Stimulated activated CD8-positive, alpha-beta memory T cell treated with anti-CD3 and anti-CD28 coated beads, Interleukin-4, amount 100 ng/mL, for 4 hours (primary cell): Measurements from ENCODE around the gene TNFAIP8L3.
"Not testable (repeated sequence)": the region's sequence is repeated elsewhere in the genome, so short reads cannot be mapped to it uniquely, and the experiment has no call there.

Experiments used
- DNase-seq, 2 donors: peaks; one replicate each; pipeline ENCODE4 v3.0.0-alpha.2; 2020; ENCODE audit warnings: low read depth in 2 of 2, low spot score in 1 of 2

TNFAIP8L3 gene

DNA sequence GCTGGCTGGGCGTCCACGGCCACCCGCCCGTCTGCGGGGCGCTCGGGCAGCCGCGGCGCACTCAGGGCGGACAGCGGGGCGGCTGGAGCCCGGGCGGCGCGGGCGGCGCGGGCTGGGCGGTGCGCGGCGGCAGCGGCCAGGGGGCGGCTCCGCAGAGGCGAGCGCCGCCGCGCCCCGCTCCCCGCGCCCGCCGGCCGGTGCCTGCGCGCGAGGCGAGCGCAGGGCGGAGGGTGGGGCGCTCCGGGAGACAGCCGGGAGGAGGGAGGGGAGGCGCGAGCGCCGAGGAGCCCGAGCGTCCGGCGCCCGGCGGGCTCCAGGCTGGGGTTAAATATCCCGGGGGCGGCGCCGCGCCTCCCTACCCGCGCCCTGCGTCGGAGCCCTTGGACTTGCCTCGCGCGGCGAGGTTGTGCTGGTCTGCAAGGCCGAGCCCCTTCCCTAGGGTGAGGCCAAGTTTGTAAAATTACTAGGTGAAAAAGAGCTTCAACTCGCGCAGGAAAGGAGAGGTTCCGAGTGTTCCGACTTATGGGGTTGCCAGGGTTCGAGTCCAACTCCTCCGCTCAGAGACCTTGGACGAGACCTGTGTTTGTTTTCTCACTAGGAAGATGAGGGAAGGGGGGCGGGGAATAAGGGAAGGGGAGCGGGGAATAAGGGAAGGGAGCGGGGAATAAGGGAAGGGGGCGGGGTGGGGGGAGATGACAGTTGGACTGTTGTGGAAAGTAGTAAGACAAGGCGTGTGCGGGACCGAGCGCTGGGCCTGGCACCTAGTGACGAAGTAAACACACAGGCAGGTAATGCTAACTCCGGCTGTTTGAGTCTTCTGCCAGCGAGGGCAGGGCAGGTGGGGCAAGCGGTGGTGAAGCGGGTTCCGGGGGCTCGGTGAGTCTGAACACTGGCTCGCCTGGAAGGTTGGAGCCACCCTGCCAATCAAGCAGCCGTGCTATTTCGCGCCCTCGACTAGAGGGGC is at the start of gene TNFAIP8L3:
TNFAIP8L3 (minus strand) TSS at position 301 of the 964 bp plus-strand sequence. CDS start 311 bp downstream, outside the sequence.
- DNase-seq = no peak

DNA sequence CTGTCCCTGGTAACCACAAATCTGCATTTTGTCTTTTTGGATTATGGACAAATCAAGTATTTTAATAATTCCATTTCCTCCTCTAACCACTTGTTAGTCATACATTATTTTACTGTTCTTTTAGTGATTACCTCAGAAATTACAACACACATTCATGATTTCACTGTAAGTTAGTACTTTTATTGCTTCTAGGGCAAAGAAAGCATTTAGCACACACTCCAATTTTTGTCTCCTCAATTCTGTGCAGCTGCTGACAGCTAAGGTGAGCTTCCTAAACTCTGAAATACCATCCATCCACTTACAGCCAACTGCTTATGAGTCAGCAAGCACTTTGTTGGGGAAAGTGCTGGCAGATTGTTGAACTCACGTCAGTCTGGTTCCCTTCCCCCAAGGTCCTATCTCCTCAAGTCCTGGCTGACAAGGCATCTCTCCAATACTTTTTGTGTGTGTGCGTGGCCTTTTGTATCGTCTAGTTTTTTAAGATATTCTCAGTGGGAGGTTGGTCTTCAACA is 49.4 kb upstream of the TNFAIP8L3 start:
- no peak for DNase-seq

DNA sequence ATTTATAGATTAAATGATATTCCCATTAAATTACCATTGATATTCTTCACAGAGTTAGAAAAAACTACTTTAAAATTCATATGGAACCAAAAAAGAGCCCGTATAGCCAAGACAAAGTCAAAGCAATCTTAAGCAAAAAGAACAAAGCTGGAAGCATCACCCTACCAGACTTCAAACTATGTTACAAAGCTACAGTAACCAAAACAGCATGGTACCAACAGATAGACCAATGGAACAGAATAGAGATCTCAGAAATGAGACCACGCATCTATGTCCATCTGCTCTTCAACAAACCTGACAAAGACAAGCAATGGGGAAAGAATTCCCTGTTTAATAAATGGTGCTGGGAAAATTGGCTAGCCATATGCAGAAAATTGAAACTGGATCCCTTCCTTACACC is 45.6 kb upstream of the TNFAIP8L3 start:
- DNase-seq = not testable (repeated sequence)

DNA sequence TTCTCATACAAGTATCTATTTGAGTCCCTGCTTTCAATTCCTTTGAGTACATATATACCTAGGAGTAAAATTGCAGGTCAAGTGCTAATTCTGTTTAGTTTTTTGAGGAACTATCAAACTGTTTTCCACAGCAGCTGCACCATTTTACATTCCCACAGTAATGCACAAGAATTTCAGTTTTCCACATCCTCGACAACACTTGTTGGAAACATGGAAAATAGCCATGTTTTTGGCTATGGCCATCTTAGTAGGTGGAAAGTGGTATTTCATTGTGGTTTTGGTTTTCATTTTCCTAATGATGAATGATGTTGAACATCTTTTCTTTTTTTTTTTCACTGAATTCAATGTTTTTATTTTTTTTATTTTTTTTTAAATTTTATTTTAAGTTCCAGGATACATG is 44.4 kb upstream of the TNFAIP8L3 start:
- no peak for DNase-seq

DNA sequence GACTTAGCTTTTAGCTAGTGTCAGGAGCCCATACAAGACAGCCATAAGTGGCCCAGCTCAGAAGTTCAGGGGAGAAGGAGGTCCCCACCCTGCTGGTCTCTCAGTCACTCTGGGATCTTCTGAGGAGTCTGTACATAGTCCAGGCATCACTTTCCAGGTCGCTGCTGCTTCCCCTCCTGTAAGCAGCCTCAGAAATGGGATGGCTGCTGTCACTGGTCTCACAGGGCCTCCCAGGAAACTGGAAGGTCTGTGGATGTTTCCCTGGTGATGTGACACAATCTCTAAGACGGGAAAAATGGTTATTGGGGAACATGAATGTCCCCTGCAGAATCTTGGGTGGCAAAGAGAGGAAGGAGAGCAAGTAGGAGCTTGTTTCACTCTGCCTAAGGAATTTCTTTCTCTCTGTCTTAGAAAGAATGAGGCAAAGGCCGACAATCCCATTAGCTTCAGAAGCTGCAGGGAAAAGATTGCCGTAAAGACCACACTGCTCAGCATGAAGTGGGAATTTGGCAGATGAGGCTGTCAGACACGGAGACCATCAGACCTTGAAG is 43.2 kb upstream of the TNFAIP8L3 start:
- DNase-seq = no peak

DNA sequence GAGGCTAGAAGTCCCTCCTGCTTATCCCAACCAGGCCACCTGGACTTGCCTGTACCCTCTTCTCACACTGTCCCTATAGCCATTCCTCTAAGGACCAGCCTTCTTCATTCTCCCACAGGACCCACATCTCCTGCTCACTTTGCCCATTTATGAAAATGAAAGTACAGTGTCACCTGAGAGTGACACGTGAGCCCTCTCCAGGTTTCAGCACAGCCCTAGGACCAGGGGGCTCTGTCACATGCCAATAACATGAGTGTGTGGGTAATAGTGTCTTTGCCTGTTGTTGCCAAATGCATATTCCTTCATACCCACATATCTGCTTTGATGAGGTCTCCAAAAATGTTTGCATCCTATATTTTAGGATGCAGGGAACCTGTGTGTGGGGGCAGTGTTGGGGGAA is 42.3 kb upstream of the TNFAIP8L3 start:
- no peak for DNase-seq

DNA sequence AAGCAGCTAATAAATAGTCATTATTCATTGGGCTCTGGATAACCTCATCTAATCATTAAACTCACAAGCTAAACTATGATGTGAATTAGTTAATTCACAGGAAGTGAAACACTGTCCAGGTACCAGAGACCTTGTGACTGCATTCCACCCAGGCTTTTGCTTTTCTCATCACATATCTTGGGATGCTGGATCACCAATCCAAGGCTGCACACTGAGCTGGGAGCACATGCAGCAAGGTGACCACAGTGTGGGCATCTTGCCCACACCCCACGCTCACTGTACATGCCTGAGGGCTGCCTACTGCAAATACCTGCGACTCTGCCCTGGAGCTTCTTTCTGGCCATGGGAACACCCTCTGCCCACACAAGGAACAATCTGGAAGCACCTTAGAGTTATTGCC is 40.6 kb upstream of the TNFAIP8L3 start:
- no peak for DNase-seq

DNA sequence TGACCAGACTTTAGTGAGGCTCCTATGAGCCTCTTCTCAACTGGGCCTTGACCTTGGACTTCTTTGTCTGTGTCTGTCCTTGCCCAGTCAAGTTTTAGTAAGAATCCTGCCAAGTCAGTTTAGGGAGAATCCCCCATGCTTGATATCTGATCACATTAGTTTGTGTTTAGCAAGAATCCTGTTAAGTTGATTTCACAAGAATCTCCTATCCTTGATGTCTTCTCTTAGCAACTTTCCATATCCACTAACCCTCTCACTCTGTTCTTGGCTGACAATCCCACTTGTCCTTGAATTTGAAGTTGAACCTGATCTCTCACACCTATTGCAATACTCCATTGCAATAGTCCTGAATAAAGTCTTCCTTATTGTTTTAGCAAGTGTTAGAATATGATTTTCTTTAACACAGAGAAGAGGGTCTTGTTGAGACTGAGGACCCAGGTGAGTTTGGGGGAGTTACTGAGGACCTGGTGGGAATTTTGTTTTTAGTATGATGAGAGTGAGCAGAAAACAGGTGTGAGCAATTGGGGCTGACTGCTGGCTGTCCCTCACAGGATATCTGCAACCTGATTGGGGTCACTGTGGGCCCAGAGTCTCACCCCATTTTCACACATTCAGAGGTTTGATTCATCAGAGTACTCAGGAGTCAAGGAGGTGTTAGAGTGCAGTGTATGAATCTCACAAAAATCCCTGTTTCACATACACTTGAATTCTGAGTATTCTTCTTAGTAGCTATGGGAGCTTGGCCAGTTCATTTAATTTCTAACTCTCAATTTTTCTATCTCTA is 39.9 kb upstream of the TNFAIP8L3 start:
- DNase-seq = no peak

DNA sequence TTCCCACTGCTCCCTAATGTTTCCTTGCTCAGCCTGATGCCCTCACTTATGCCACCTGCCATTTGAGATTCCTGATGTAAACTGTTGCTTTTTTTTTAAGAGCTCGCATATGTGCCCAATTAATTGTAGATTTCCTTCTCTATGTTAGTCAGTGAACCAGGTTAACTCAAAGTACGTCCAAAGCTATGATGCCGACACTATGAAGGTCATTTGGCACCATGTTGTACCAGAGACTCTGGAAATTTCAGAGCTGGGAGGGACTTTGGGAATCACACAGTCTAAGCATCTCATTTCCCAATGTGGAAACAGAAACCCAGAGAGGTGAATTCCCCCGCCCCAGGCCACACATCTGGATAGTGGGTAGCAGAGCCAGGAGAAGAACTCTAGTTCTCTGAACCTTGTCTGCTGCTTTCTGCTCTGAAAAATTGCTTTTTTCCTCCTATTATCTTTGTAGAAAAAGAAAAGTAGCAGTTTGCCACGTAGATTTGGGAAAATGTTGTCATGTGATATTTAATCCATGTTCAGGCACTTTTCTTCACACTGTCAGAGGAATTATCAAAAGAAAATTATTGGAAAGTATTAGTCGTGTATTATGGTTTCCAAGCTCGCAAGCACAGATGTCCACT is 38.5 kb upstream of the TNFAIP8L3 start:
- DNase-seq = no peak

DNA sequence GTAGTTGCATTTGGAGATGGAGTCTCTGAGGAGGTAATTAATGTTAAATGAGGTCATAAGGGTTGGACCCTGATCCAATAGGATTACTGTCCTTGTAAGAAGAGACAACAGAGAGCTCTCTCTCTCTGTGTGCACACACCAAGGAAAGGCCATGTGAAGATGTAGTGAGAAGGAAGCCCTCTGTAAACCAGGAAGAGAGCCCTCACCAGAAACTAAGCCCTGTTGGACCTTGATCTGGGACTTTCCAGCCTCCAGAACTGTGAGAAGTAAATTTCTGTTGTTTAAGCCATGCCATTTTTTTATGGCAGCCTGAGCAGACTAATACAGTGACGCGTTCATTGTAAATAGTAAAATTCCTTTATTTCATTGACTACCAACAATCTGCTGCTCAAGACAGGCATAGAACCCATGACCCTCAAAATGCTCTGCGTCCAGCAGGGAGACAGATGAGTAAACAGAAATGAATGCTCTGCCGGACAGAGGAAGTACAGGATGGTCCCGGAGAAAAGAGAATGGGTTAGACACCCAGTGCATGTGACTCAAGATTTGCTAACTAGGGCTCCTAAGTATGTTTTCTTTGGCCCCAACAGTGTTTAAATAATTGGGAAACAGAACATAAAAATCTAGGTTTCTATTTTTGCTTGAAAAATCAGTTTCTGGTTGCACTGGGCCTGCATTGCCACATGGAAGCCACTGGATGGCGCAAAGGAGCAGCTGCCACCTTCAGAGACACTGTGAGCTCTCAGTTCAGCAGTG is 37.9 kb upstream of the TNFAIP8L3 start:
- DNase-seq = no peak

DNA sequence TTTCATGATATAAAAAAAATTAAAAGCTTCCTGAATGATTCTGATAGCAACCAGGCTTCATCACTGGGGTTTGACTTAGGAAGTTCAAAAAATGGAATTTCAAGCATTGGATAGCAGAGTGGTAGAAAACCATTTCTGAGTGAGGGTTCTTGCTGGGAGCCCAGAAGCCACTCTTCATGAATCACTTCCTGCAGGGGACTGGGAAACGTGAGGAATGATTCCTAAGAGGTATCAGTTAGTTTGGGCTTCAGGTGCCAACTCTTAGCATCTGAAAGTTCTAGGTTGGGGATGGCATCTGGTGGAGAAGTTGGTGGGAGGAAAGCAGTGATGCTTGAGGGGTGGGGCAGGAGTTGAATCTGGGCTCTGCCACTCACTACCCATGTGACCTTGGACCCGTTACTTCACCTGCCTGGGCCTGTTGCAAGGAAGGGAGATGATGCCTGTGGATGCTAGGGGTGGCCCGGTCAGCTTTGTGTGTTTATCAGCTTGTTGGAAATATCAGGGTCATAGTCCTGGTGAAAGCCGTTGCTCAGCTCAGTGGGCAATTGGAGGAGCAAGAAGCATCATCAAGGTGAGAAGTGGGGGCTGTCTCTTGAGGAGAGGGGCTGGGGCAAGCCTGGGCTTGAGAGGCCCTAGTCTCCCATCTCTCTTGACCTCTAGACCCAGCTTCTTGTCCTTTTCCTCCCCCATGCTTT is 37.0 kb upstream of the TNFAIP8L3 start:
- no peak for DNase-seq

DNA sequence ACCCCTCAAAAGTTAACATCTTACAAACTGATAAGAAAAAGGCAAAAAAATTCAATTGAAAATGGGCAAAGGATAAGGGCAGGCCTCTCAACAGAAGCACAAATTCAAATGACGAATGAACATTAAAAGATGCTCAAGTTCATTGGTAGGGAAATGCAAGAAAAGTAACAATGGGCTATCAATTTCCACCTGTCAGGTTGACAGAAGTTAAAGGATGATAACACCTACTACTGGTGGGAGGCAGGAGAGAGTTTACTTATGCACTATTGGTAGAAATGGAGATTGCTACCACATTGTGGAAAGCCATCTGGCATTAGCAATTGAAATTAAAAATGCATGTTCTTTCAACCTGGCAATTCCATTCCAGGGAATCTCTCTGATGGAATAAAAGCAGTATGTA is 35.6 kb upstream of the TNFAIP8L3 start:
- no peak for DNase-seq

DNA sequence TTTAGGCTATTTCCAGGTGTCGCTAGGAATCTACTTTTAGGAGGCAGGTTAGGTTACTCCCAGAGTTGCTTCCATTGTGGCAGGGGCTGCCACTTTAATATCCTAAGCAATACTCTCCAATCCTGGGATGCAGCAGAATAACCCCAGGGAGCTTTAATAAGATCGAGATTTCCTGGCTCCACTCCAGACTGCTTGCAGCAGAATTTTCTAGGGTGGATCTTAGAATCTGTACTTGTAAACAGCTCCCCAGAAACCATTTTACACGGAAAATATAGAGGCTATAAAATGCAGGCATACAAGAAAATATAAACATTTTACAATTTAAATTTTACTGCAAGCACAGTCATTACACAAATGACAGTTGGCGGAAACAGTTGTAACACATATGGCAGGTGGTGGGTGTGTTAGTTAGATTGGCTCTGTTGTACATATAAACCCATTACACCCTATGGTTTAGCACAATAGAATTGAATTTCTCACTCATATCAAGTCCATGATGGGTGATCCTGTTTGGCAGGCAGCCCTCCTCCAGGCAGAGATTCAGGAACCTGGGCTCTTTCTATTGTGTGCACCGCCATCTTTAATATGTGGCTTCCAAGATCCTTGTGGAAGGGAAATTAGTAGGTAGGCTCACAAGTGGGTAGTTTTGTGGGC is 35.0 kb upstream of the TNFAIP8L3 start:
- no peak for DNase-seq

DNA sequence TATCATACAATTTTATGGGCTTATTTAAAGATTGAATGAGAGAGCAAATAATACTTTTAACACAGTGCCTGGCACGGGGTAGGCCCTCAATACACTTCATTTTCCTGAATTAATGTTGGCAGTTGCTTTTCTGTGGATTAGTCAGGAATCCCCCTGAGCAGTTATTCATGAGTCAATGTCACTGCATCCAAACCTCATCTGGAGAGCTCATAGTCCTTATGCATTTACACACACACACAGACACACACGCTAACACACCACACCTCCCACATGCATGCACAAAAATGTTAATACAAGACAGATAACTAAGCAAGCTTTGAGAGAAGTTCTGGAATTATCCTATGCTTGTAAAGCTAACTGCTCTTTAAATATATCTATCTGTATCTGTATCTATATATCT is 34.0 kb upstream of the TNFAIP8L3 start:
- DNase-seq = no peak

DNA sequence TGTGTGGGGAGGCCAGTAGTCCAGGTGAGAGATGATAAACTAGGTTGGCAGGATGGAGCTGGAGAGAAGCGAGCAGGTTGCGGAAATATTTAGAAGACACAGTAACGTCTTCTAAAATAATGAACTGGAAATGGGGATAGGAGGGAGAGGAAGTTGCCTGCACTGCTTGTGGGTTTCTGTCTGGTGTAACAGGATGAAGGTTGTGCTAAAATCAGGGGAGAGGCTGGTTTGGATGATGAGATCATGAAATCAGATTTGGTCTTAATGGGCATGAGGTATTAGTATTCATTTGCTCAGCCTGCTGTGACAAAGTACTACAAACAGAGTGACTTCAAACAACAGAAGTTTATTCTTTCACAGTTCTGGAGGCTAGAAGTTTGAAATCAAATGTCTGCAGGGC is 32.1 kb upstream of the TNFAIP8L3 start:
- DNase-seq = no peak

DNA sequence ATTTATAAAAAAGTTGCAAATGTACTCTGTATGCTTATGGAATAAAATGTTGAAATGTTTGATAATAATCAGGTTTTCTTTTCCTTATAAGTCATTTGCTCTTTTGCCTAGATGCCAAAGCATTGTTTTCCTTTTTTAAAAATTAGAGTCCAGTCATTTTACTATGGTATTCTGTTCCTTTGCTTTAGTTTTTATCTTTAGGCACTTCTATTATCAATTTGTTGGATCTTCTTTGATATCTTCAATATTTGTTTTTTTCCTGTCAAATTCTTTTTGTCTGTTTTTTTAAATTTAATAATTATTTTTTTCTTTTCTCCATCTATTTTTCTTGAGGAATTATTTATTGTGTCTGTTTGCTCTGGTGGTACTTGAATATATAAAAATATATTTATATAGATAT is 28.3 kb upstream of the TNFAIP8L3 start:
- DNase-seq = not testable (repeated sequence)

DNA sequence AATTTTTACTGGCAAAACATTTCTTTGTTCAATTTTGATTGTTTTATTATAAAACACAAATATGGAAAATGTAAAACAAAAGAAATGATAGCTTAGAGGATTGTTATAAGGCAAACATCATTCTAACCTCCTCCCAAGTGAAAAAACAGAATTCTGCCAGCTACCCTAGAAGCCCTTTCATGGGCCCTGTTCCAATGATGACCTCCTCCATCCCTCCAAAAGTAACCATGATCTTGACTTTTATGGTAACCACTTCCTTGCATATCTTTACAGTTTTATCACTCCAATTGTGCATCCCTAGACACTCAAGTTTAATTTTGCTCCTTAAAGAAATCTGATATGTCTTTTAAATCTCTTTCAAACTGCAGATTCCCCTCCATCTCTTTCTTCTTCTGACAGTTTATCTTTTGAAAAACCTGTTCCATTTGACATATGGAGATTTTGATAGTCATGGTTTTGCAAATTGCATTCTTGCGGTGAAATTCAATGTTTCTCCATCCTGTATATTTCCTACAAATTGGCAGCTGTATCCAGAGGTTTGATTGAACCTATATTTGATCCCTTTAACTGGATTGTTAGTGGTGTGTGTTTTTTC is 27.0 kb upstream of the TNFAIP8L3 start:
- DNase-seq = no peak

DNA sequence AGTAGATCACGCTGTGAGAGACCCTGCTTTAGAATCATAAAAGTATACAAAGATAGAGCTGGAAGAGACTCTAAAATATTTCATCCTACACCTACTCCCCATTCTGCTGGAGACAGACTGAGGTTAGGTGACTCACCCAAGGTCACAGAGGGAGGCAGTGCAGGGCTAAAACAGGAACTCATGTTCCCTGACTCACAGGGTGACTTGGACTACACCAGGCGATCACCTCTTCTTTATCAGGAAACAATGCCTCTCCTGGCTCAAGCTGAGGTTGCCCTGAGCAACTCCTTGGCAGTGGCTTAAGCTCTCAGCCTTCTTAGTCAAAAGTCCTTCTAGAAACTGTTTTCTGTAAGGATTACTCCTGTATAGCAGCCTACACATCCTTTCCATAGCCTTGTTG is 26.4 kb upstream of the TNFAIP8L3 start:
- DNase-seq = no peak

DNA sequence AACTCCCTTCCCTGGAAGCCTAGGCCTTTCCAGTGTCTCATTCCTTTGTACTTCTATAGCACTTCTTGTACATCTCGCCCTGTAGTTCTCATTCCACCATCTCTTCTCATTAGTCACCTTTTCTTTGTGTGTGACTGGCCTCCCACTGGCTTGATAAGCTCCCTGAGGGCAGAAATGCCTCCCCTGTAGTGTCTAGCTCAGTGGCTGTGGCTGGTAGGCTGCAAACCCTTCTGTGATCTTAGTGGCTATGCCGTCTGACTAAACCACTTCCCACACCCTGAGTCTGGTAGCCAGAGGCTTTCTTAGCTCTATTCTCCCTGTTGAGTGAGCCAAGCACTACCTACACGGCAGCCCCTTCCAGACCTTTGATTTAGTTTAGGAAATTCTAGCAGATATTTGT is 24.4 kb upstream of the TNFAIP8L3 start:
- no peak for DNase-seq
